OCI-LY7 (cell line): ENCODE results near the gene DNAJC21.

Source experiments
- EZH2phosphoT487 ChIP-seq: fragments of 200-600 bp; sonication (generic); IDR thresholded peaks from 2 replicates; pipeline ENCODE4 v1.6.1; 2018; ENCODE audit warnings: low read depth, borderline replicate concordance, mild to moderate bottlenecking, mixed run types, antibody characterized with exemption, low read length, moderate library complexity, mixed read lengths
- TF ChIP-seq, protein P1 (sequence below): fragments of 200-600 bp; sonication (generic); conservative IDR thresholded peaks from 2 replicates; pipeline ENCODE4 v1.5.1; 2014; ENCODE audit warnings: mild to moderate bottlenecking, antibody characterized with exemption, low read length, moderate library complexity, mixed read lengths

DNA sequence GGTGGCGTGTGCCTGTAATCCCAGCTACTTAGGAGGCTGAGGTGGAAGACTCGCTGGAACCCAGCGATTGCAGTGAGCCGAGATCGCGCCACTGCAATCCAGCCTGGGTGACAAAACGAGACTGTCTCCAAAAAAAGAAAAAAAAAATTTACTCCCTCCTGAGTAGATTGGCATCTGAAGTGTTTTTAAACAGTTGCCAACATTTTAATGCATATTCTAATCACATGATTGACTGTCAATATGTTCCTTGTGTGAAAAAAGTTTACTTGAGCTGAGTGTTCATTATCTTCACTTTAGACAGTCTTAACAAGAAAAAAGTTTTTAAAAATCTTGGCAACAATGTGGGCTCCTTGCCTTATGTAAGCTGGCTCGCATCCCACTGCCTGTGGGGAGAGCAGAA is 64.6 kb downstream of the DNAJC21 start:
- no peak for TF ChIP-seq EZH2phosphoT487
- TF ChIP-seq, protein P1, sequence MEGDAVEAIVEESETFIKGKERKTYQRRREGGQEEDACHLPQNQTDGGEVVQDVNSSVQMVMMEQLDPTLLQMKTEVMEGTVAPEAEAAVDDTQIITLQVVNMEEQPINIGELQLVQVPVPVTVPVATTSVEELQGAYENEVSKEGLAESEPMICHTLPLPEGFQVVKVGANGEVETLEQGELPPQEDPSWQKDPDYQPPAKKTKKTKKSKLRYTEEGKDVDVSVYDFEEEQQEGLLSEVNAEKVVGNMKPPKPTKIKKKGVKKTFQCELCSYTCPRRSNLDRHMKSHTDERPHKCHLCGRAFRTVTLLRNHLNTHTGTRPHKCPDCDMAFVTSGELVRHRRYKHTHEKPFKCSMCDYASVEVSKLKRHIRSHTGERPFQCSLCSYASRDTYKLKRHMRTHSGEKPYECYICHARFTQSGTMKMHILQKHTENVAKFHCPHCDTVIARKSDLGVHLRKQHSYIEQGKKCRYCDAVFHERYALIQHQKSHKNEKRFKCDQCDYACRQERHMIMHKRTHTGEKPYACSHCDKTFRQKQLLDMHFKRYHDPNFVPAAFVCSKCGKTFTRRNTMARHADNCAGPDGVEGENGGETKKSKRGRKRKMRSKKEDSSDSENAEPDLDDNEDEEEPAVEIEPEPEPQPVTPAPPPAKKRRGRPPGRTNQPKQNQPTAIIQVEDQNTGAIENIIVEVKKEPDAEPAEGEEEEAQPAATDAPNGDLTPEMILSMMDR = no peak
